ENCODE data around the gene ABCA7. TPM values are rescaled to one million over a fixed set of nuclear protein-coding genes. Genes with fewer than 3 reads are reported as not detected.

The ABCA7 gene
- total and polyA plus RNA-seq, 2 of the 13 experiments (the other 11 are each of a cell fraction or from before 2014, with no cell fraction given) = 4.4 to 32.4 TPM

- TF ChIP-seq PPARG (CRISPR knock-in tag; conservative IDR thresholded peaks at IDR 0.05) = no peak
- TF ChIP-seq HMG20A (CRISPR knock-in tag; IDR thresholded peaks at IDR 0.05; ENCODE audit: borderline replicate concordance) = no peak
- TF ChIP-seq MATR3 (CRISPR knock-in tag; IDR thresholded peaks at IDR 0.05) = no peak
- TF ChIP-seq ZNF691 (CRISPR knock-in tag; IDR thresholded peaks at IDR 0.05; ENCODE audit: borderline replicate concordance, low read depth) = peak; percentile 76; the same call in 1 of the 2 replicates
- no peak for TF ChIP-seq ZNF646 (CRISPR knock-in tag; IDR thresholded peaks at IDR 0.05)
- TF ChIP-seq MEIS2 (CRISPR knock-in tag; IDR thresholded peaks at IDR 0.05) = peak; percentile 31; the same call in 1 of the 2 replicates
- peak; percentile 54 for TF ChIP-seq SPEN (CRISPR knock-in tag; IDR thresholded peaks at IDR 0.05; ENCODE audit: low read depth)
- 0 out of 2 replicates have a peak, but pooled peaks have one; percentile 21 for TF ChIP-seq ATF2 (CRISPR knock-in tag; IDR thresholded peaks at IDR 0.05)
- no peak for TF ChIP-seq ZFP36 (IDR thresholded peaks at IDR 0.05; ENCODE audit: borderline replicate concordance, low read depth, low read length, partially characterized antibody)
- no peak for TF ChIP-seq XBP1 (CRISPR knock-in tag; IDR thresholded peaks at IDR 0.05)
- TF ChIP-seq TOE1 (CRISPR knock-in tag; IDR thresholded peaks at IDR 0.05) = no peak
- no peak for TF ChIP-seq HBP1 (CRISPR knock-in tag; IDR thresholded peaks at IDR 0.05; ENCODE audit: low read depth)
- TF ChIP-seq TBX2 (CRISPR knock-in tag; IDR thresholded peaks at IDR 0.05; ENCODE audit: borderline replicate concordance) = 0 out of 2 replicates have a peak, but pooled peaks have one; percentile 42
- TF ChIP-seq CERS6 (CRISPR knock-in tag; IDR thresholded peaks at IDR 0.05) = no peak
- TF ChIP-seq HINFP (CRISPR knock-in tag; IDR thresholded peaks at IDR 0.05; ENCODE audit: low read depth) = no peak
Measured at GRCh38 chr19:1064661-1065605, 25.0 kb downstream of the ABCA7 start (continued).

Data from HepG2 (cell line).